ENCODE results near the gene GASK1A.

GRCh38 chr3:43030162-43030935 is 51.2 kb downstream of the GASK1A start:
- TF ChIP-seq POLR2A (IDR thresholded peaks at IDR 0.05; ENCODE audit: extremely low read depth, insufficient read length) = no peak
- TF ChIP-seq, protein P1, sequence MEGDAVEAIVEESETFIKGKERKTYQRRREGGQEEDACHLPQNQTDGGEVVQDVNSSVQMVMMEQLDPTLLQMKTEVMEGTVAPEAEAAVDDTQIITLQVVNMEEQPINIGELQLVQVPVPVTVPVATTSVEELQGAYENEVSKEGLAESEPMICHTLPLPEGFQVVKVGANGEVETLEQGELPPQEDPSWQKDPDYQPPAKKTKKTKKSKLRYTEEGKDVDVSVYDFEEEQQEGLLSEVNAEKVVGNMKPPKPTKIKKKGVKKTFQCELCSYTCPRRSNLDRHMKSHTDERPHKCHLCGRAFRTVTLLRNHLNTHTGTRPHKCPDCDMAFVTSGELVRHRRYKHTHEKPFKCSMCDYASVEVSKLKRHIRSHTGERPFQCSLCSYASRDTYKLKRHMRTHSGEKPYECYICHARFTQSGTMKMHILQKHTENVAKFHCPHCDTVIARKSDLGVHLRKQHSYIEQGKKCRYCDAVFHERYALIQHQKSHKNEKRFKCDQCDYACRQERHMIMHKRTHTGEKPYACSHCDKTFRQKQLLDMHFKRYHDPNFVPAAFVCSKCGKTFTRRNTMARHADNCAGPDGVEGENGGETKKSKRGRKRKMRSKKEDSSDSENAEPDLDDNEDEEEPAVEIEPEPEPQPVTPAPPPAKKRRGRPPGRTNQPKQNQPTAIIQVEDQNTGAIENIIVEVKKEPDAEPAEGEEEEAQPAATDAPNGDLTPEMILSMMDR (IDR thresholded peaks at IDR 0.05; ENCODE audit: low read depth, low read length) = no peak
